Stimulated activated CD8-positive, alpha-beta memory T cell treated with anti-CD3 and anti-CD28 coated beads, Interleukin-15, amount 100 ng/mL, for 48 hours (primary cell): Measurements from ENCODE around the gene AFDN.

Experiments
- DNase-seq, 2 donors: peaks; one replicate each; pipeline ENCODE4 v3.0.0-alpha.2; 2020; ENCODE audit warnings: low read depth in 2 of 2

AFDN gene

DNA sequence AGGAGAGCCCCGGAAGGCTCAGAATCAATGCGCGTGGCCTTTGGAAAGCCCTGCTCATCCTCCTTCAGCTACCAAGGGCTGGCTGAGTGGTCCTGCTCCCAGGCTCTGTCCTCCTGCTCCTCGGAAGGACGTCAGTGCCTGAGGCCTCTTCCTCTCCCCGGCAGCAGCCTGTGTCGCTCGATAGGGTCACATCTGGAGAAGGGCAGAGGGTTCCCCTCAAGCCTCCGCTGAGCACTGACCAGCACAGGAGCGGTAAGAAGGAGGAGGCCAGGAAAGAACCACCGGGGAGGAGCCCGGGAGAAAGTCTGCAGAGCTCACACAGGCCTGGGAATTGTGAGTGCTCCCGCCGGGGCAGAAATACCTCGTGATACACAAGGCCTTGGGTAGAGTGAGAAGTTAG is 192.0 kb downstream of the AFDN start:
- DNase-seq: no peak

DNA sequence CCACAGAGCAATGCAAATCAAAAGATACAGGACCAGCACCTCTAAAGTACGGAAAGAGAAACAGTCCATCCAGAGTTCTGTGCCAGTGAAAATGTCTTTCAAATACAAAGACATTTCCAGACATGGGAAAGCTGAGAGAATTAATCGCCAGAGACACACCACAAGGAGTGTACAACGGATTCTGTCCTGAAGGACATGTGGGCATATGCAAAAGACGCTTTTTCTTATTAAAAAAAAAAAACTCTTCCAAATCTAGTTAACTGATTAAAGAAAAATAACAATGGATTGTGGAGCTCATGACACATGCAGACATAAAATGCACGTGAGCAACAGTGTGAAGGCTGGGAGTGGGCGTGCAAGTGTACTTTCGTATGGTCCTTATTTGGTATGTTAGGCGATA is 193.5 kb downstream of the AFDN start:
- no peak for DNase-seq

DNA sequence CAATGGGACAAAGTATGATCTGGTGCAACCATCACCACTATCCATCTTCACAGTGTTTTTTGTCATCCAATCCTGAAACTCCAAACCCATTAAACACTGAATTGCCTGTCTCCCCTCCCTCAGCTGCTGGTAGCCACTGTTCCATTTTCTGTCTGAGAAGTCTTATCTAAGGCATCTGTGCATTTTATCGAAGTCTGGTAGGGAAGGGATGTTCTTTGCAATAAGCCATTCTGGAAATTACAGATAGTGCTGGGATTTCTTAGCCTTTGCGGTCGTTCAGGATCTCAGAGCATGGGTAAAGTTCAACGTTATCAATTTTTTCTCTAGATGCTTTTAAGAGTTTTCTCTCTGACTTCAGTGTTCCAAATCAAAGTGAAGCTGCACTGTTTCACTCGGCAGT is 194.9 kb downstream of the AFDN start:
- DNase-seq: no peak
